Measurements from ENCODE around the gene REN.

REN gene

DNA sequence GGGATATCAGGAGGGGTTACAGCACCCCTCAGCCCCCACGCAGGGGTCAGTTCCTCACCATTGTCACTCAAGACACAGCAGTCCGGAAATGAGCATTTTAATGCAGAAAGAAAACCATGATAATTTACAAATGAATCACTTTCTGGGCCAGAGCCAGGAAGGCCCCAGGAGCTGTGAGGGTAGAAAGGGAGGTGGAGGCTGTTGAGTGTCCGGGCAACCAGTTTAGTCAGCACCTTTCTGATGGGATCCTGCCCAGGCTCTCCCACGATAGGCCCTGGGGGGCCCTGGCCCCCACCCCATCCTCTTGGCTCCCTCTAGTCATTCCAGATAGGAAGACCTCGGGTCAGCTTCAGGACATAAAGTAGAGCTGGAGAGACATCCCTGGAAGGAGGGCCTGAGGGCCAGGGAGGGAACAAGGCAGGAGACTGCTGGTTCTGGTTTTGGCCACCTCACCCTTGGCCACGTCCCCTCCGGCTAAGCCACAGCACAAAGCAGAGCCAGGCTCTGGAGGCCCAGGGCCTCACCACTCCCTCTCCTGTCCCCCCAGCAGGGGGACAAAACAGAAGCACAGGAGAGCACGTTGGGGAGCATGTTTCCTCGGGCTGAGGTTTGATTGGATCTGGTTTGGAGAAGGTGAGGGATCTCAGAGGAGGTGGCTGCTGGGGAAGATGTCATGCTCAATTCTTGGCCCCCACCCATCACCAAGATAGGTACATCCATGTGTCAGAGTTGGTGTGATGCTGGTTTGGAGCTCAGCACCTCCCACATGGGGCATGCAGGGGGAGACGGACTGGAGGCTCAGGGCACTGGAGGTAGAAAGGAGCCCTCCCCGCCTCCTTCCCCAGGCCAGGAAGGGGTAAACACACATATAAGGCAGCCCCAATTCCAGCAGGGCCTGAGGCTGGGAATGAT is 34.9 kb downstream of the REN start:
- DNase-seq: no peak

DNA sequence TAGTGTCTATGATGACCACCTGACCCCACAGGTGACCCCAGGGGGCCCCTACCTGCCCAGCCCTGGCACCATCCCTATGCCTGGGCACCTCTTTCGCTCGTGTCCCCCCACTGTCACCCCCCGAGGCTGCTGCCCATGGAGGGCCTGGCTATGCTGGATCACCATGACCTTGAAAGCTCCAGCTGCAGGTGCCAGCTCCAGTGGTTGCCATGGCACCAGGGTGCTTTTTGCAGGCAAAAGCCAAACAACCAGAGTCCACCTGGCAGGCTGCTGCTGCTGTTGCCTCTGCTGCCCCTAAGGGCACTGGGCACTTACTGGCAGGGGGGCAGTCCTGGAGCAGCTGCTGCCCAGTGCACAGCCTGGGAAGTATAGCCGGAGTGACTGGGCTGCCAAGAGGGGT is 36.0 kb downstream of the REN start:
- DNase-seq: peak; percentile 37

DNA sequence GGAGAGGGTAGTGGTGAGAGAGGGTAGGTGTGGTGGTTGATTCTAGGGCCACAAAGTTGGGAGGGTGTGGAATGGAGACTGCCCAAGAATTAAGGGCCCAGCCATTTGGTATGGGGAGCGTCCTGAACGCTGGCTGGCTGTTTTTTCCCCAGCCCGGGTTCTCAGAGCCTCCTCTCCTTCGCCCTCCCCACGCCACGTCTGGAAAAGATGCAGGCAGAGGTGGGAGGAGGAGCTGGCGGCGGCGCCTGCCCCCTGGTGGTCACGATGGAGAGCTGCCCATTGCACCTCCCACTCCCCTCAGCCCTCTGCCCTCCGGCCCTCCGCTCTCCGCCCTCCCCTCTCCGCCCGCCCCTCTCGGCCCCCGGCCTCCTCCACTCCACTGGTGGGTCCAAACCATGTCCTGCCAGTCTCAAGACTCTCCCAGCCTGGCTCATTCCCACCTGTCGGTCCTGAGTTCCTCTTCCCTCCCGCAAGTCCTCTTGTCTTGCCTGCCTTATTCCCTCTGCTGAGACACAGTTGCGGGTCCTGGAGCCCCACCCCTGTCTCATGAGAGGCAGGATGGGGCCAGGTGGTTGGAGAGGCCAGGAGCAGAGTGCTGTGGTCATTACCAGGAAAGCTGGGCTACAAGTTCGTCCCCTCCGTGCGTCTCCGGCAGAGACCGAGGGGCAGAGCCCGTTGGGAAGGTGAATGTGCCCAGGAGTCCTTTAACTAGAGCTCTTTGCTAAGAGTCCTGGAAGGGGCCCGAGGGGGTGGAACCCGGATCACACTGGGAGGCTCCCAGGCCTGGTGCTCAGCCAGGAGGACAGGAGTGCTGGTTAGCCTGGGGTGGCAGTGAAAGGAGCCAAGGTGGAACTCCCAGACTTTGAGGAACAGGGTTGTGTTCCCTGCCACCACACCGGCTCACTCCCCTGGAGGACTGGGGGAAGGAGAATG is 36.9 kb downstream of the REN start:
- peak; percentile 83 for DNase-seq

DNA sequence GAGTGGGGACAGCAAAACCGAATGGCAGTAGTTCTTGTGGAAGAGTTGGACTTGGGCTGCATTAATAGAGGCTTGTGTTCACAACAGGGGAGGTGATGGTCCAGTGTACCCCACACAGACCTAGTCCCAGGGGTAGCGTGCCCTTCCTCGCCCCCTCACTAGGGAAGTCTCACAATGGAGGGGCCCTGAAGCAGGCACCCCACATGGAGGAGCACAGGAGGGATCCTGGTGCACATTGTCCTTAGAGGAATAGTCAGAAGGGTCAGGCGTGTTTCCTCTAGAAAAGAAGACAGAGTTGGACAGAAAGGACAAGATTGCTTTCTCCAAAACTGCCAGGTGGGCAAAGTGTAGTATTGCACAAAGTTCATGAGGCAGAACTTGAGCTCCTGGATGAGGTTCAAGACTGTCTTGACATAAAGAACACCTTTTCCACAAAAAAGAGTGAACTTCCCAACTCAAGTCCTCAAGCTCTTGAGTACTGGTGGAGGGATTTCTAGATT is 37.6 kb downstream of the REN start:
- DNase-seq: no peak

DNA sequence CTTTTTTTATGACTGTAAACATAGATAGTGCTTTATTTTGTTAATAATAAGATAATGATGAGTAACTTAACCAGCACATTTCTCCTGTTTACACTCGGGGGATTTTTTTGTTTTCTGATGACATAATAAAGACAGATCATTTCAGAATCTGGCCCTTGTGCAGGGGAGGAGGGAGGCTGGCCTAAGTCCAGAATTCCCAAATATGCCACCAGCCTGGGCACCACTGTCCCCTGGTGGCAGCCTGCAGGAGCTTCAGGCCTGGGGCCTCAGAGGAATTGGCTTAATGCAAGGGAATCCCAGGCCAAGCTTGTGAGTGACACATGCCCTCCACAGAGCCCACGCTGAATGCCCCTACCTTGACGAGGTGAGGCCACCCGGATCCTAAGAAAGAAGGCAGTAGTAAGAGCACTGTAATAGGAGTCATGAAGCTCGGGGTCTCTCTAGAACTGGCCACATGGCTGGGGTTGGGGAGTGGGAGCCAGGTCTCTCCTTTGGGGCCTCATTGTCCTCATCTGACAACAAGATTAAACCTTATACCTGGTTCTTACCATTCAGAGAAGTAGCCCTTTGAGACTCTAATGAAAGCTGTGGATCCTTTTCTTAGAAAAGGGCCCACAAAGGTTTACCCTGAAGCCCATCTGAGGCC is 38.4 kb downstream of the REN start:
- peak; percentile 51 for DNase-seq

DNA sequence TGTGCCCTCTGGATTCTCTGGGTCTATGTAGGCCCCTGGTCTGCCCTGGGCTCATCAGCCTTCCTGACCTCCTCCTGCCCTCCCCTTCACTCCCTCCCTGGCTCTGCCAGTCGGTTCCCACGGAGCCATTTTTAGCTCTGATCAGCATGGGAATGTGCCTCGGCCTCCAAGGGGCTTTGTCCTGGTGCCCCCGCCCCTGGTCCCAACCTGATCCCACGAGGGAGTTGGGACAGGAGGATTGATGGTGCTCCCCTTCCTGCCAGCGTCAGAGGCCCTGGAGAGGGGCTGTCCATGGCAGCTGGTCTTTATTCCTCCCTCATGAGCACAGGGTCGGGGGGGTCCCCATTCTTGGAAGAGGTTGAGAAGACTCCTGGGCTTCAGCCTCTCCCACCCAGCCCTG is 39.2 kb downstream of the REN start:
- DNase-seq: no peak

DNA sequence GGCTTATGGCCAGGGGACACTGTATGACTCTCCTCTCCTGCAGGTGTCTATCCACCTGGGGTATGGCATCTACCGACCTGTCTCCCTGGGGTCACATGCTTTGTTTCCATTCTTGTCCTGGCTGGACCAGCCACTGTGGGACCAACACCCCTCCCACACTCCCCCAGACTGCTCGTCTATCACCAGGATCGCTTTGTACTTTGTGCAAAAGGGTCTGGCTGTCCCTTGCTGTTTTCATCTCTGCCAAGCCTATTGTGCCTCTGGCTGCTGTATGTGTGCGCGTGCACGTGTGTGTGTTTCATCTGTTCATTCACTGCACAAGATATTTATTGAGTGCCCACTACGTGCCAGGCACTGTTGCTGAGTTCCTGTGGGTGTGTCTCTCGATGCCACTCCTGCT is 39.8 kb downstream of the REN start:
- no peak for DNase-seq

DNA sequence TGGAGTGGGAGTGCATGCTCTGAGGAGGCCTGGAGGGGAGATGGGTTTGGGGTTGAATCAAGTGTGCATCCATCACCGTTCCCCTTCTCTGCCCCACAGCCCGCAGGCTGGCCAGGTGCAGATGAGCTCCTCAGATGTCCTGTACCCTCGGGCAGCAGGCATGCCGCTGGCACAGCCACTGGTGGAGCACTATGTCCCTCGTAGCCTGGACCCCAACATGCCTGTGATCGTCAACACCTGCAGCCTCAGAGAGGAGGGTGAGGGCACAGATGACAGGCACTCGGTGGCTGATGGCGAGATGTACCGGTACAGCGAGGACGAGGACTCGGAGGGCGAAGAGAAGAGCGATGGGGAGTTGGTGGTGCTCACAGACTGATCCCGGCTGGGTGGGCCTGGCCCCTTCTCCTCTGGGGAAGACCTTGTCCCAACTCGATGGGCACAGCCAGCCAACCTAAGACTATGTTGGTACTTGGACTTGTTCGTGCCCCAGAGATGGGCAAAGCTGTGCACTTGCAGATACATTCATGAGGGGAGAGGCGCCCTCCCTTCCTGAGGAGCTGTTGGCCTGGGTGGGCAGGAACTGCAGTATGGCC is 40.3 kb downstream of the REN start:
- DNase-seq: no peak

DNA sequence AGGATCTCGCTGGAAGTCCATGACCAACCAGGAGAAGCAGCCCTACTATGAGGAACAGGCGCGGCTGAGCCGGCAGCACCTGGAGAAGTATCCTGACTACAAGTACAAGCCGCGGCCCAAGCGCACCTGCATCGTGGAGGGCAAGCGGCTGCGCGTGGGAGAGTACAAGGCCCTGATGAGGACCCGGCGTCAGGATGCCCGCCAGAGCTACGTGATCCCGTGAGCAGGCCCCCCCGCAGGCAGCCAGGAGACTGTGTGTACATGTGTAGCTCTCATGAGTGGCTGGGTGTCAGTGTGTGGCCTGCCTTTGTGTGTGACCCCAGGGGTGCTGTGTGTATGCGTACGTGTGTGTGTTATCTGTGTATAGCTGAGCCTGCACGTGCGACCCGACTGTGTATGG is 41.5 kb downstream of the REN start:
- DNase-seq: no peak

DNA sequence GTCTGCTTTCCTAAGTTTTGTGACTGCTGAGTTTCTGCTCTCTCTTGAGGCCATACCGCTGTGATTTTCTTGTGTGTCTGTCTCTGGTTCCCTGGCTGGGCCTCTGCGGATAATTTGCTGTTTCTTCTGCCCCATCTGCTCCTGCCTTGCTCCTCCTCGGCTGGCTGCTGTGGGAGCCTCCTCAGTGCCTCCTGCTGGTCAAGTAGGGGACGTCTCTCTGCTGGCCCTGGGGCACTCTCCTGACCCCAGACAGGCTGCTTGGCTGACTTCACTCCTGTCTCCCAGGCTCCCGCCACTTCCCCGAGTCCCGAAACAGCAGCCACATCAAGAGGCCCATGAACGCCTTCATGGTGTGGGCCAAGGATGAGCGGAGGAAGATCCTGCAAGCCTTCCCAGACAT is 42.8 kb downstream of the REN start:
- DNase-seq: no peak

DNA sequence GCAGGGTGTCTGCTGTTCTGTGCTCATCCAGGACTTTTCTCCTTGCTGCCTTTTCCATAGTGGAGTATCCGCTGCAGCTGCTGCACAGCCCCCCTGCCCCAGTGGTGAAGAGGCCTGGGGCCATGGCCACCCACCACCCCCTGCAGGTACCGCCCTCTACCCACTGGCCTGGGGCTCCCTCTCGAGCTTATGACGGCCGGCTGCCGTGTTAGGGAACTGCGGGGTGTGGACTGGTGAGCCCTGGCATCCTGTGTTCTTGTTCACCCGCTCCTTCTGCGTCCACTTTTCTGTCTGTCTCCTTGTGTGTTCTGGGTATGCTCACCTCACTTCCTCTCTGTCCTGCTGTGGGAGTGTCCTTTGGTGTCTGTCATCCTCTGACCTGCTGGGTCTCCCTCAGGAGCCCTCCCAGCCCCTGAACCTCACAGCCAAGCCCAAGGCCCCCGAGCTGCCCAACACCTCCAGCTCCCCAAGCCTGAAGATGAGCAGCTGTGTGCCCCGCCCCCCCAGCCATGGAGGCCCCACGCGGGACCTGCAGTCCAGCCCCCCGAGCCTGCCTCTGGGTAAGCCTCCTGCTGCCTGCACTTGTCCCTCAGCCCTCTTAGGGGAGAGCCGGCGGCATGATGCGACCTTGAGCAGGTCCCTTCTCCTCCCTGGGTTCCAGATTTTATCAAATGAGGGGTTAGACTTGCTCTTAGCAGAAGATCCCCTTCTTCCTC is 44.1 kb downstream of the REN start:
- DNase-seq: no peak

DNA sequence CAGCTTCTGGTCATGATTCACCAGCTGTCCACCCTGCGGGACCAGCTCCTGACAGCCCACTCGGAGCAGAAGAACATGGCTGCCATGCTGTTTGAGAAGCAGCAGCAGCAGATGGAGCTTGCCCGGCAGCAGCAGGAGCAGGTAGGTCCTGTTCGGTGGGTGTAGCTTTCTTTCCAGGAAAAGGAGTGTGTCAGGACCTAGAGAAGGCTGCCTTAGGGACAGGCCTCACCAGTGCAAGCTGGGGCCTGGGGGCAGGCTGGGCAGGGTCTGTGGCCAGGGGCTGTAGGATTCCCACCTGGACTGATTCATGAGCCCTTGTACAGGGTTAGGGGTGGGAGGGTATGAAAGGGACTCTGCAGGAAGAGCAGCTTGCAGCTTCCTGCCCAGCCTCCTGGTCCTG is 49.6 kb downstream of the REN start:
- DNase-seq: no peak

DNA sequence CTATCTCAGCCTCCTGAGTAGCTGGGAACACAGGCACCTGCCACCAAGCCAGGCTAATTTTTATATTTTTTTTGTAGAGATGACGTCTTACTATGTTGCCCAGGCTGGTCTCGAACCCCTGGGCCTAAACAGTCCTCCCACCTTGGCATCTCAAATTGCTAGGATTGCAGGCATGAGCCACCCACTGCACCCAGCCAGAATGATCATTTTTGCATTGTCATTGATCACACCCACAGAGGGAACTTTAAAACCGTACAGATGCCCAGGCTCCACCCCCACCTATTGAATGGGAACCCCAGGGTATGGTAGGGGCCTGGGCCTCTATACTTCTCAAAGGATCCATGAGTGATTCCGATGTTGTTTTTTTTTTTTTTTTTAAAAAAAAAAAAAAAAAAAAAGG is 51.0 kb downstream of the REN start:
- DNase-seq: no peak

DNA sequence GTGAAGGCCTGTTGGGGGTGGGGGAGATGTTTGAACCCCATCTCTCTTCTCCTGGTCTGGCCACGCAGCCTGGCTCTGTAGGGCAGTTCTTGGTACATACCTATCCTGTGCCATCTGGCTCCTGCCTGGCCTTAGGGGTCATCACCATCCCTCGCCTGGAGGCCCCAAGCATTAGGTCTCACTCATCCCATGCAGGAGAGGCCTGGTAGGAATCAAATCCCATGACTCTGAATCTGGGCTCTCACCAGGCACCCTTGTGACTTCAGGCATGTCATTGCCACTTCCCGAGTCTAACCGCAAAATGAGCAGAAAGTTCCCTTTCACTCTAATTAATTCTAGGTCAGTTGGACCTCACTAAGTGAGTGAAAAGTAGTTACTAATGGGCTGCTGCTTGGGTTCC is 51.5 kb downstream of the REN start:
- DNase-seq: no peak

DNA sequence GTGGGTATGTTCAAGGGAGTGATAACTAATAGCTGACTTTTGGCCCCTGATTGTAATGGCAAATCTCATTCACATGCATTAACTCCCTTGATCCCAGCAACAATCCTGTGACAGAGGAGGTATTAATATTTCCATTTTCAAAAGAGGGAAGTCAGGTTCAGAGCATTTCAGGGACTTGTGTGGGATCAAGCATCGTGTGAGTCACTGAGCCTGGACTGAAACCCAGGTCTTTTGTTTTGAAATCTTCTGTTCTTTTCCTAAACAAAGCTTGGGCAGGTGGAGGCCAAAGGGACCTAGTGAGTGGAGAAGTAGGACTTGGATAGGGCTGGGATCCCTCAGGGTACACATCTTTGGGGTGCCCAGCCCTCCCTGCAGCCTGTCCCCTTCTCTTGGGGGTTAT is 52.2 kb downstream of the REN start:
- DNase-seq: no peak

DNA sequence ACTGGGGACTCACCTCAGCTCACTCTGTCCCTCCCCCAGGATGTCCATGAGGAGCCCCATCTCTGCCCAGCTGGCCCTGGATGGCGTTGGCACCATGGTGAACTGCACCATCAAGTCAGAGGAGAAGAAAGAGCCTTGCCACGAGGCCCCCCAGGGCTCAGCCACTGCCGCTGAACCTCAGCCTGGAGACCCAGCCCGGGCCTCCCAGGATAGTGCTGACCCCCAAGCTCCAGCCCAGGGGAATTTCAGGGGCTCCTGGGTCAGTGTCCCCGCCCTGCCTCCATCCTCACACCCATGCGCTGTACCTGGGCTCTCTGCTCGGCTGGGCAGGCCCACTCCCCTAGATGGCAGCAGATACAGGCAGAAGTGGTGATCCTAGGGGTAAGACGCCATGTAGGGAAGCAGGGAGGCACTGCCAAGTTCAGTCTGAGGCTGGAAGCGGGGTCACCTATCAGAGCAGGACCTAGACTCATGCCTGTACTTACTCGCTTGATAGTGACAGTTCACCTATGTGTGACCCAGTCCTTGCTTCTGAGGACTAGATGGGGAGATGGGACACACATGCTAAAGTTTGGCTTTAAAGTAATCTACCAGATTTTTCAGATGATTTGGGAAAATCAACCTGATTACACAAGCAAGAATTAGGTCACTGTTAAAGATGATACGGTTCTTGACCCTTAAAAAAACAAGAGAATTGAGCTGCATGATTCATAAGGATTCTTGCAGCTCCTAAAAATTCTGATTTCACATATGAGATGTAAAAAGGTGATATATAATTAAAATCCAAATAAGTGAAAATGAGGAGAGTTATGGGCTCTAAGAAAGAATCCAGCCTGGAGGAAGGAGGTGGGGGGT is 53.0 kb downstream of the REN start:
- no peak for DNase-seq

DNA sequence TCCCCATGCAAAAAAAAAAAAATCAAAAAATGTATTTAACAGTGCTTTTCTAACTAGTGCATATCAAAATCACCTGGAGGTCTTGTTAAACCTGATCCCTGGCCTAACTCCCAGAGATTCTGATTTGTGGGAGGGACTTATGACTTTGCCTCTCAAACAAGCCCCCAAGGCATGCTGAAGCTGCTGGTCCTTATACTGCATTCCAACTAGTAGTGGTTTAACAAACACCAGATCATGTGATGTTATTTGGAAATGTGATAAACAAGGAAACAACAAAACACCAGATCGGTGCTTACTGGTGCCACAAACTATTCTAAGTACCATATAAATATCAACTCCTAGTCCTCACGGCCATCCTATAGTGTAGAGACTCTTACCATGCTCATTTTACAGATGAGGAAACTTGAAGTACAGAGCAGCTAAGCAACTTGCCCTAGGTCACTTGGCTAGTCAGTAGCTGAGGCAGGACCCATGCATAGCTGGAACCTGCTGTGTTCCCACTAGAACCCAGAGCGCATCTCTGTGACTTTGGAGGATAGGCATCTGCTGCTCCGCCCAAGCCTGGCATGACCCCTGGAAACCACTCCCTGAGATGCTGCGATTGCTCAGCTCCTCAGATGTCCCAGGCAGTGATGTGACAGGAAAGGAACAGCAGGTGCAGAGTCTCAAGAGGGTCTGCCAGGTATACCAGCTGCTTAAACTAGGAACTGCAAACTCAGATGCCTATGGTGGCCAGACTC is 55.1 kb downstream of the REN start:
- no peak for DNase-seq

DNA sequence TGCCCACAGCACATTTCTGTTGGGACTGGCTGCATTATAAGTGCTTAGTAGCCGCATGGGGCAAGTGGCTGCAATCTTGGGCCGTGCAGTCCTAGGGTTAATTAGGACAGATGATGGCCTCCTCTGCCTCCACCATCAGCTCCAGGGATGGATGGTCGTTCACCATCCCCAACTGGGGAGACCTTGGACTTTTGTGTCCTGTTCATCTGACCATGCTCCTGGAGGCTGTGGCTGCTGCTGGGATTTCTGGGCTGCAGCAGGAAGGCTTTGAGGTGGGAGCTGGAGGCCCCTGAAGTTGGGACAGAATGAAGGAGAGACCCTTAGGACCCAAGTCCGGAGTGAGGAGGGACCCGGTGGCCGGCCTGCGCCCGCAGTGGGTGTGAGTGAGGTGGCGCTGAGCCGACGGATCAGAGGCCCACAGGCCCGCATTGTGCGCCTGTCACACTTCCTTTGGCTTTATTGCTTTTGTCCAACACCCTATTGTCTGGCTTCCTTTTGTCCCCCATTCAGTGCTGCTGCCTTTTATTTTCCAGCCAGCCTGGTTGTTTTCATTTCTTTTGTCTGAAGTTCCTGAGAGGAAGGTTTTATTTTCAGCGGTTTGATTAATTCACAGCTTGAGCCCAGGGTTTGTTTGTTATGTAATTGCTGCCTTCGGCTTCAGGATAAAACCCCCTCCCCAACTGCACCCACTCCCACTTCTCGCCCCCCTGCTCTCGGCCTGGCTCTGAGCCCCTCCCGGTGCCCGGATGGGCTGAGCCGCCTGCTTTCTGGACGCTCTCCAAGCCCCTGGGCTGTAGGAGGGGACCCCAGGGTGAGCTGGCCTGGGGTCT is 57.6 kb downstream of the REN start:
- DNase-seq: no peak

DNA sequence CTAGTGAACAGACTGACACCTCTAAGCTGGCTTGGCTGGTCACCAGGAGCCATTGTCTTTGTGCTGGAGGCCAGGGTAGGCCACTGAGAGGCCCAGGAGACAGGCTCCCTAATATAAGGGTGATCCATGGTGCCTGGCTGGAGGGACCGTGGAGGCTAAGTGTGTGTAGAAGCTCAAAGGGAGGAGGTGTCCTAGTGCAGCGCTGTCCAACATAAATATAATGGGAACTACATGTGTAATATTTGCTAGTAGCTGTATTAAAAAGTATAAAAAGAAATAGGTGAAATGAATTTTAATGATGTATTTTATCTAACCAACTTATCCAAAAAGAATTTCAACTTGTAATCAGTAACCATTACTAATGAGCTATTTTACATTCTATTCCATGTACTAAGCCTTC is 58.2 kb downstream of the REN start:
- no peak for DNase-seq

Data from femur (tissue), 1 donor.